SK-N-MC (cell line): ENCODE measurements around the gene FHIT.

Source experiments
- EZH2 ChIP-seq: fragments of 200-600 bp; sonication (generic); IDR thresholded peaks from one replicate; pipeline ENCODE4 v1.6.1; 2017; ENCODE audit warnings: antibody characterized with exemption
- POLR2AphosphoS5 ChIP-seq: IDR thresholded peaks from 2 replicates; pipeline ENCODE4 v1.6.1; 2012; ENCODE audit warnings: mild to moderate bottlenecking, low read depth, low read length, borderline replicate concordance

- no peak for TF ChIP-seq EZH2
- no peak for TF ChIP-seq POLR2AphosphoS5
These were observed 1004.9 kb downstream of the FHIT start for GRCh38 chr3:60246361-60246760.
